DND-41 (cell line): ENCODE data around the gene RNF14.

Experiments used
- ATAC-seq: fragments of 200-7000 bp; cut with Tn5 transposase; 3 replicates; pipeline ENCODE4 v1.9.1; 2021; ENCODE audit warnings: low read depth; ENCODE audit not compliant: insufficient read depth
- DNase-seq: peaks from one replicate; pipeline ENCODE4 v3.0.0-alpha.2; 2020
- H2AFZ ChIP-seq: 2 replicates; pipeline ENCODE4 v1.6.0; 2012; ENCODE audit warnings: low read depth, low read length
- H3K27ac ChIP-seq: 2 replicates; pipeline ENCODE4 v1.5.1; 2012; ENCODE audit warnings: low read length, inconsistent platforms
- H3K27me3 ChIP-seq: fragments of 200-600 bp; sonication (generic); 2 replicates; pipeline ENCODE4 v1.6.0; 2012; ENCODE audit warnings: low read length, mild to moderate bottlenecking, inconsistent platforms; ENCODE audit not compliant: insufficient read depth, poor library complexity
- H3K36me3 ChIP-seq: 2 replicates; pipeline ENCODE4 v1.5.1; 2012; ENCODE audit warnings: low read length, inconsistent platforms; ENCODE audit not compliant: insufficient read depth
- H3K4me1 ChIP-seq: 2 replicates; pipeline ENCODE4 v1.5.1; 2012; ENCODE audit warnings: mild to moderate bottlenecking, low read length; ENCODE audit not compliant: insufficient read depth
- H3K4me2 ChIP-seq: 2 replicates; pipeline ENCODE4 v1.6.0; 2012; ENCODE audit warnings: mild to moderate bottlenecking, moderate library complexity, low read length, inconsistent platforms; ENCODE audit not compliant: insufficient read depth
- H3K4me3 ChIP-seq, 2 experiments: fragments of 200-600 bp in 1 of 2; shearing (Covaris generic) in 1 of 2; 2 replicates each; pipeline ENCODE4 v1.5.1; 2012 to 2016; ENCODE audit warnings: inconsistent platforms in 2 of 2, low read length in 2 of 2, mild to moderate bottlenecking in 2 of 2, low read depth in 1 of 2, moderate library complexity in 1 of 2
- H3K79me2 ChIP-seq: 2 replicates; pipeline ENCODE4 v1.6.0; 2012; ENCODE audit warnings: low read length, inconsistent platforms; ENCODE audit not compliant: insufficient read depth
- H3K9ac ChIP-seq: 2 replicates; pipeline ENCODE4 v1.6.0; 2012; ENCODE audit warnings: low read depth, mild to moderate bottlenecking, inconsistent platforms, low read length, moderate library complexity
- H3K9me3 ChIP-seq: 2 replicates; pipeline ENCODE4 v1.5.1; 2012; ENCODE audit warnings: low read length, moderate library complexity, mild to moderate bottlenecking, inconsistent platforms; ENCODE audit not compliant: insufficient read depth, severe bottlenecking
- H4K20me1 ChIP-seq: 2 replicates; pipeline ENCODE4 v1.6.0; 2012; ENCODE audit warnings: low read length; ENCODE audit not compliant: insufficient read depth
- EZH2 ChIP-seq: IDR thresholded peaks from 3 replicates; pipeline ENCODE4 v1.6.1; 2012; ENCODE audit warnings: borderline replicate concordance, low read depth, mild to moderate bottlenecking, moderate library complexity, low read length, inconsistent platforms; ENCODE audit not compliant: severe bottlenecking
- TF ChIP-seq, protein P1 (sequence below): IDR thresholded peaks from 2 replicates; pipeline ENCODE4 v1.5.1; 2012; ENCODE audit warnings: borderline replicate concordance, low read length, moderate library complexity, mild to moderate bottlenecking; ENCODE audit not compliant: poor library complexity, severe bottlenecking; ENCODE audit errors: extremely low read depth

The RNF14 gene

DNA sequence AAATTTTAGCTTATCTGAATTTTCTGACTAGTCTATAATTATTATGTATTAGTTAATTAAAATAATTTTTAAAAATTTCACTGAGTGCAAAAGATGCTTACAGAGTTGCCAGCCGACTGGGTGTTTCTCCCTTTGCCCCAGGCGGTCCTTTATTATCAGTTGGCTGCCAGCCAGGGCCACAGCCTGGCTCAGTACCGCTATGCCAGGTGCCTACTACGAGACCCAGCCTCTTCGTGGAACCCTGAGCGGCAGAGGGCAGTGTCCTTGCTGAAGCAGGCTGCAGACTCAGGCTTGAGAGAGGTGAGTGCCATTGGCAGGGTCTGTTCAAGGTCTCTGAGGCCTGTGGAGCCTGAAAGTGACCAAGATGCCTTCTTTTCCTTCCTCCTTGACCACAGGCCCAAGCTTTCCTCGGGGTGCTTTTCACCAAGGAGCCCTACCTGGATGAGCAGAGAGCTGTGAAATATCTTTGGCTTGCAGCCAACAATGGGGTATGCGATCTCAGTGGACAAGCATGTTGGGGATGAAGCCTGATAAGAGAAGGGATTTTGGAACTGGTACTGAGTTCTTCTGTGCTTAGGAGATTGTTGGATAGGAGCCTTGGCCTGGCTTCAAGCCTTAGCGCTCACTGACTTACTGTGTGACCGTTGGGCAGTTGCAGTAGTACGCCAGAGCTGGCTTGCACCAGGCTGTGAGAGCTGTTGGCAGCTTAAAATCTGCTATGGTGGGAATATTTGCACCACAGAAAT is 34.6 kb upstream of the RNF14 start:
- no peak for TF ChIP-seq EZH2
- TF ChIP-seq, protein P1, sequence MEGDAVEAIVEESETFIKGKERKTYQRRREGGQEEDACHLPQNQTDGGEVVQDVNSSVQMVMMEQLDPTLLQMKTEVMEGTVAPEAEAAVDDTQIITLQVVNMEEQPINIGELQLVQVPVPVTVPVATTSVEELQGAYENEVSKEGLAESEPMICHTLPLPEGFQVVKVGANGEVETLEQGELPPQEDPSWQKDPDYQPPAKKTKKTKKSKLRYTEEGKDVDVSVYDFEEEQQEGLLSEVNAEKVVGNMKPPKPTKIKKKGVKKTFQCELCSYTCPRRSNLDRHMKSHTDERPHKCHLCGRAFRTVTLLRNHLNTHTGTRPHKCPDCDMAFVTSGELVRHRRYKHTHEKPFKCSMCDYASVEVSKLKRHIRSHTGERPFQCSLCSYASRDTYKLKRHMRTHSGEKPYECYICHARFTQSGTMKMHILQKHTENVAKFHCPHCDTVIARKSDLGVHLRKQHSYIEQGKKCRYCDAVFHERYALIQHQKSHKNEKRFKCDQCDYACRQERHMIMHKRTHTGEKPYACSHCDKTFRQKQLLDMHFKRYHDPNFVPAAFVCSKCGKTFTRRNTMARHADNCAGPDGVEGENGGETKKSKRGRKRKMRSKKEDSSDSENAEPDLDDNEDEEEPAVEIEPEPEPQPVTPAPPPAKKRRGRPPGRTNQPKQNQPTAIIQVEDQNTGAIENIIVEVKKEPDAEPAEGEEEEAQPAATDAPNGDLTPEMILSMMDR, result no peak
- no peak for ATAC-seq

DNA sequence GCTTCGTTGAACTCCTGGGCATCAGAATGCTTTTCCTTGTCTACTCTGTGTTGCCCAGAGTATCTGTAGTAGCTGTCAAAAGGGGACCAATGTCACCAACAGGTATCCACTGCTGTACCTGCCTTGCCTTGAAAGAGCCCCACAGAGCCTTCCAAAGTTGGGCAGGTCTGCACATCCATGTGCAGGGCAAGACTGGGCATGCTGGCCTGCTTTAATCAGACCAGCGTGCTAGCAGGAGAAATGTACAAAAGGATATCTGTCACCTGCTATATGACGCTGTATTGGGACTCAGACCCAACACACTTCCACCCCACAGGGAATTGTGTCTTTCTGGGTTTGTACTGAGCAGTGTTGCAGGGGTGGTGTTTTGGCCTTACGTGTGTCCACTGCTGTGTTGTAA is 33.4 kb upstream of the RNF14 start:
- TF ChIP-seq, protein P1, result no peak
- no peak for TF ChIP-seq EZH2
- ATAC-seq, result no peak
- no peaks in the 10 kb centered on the region for H3K27me3 ChIP-seq
- no peaks in the 10 kb centered on the region for H3K79me2 ChIP-seq
- no peak for DNase-seq
- no peak overlapping the region for H3K27ac ChIP-seq
- H3K36me3 ChIP-seq, result peaks cover 79% of the 10 kb centered on the region
- no peak overlapping the region for H3K9ac ChIP-seq
- H3K9me3 ChIP-seq, result no peaks in the 10 kb centered on the region
- H3K4me2 ChIP-seq, result no peak overlapping the region
- H4K20me1 ChIP-seq, result no peaks in the 10 kb centered on the region
- no peak overlapping the region for H2AFZ ChIP-seq
- H3K4me3 ChIP-seq, result no peak overlapping the region
- no peaks in the 10 kb centered on the region for H3K4me1 ChIP-seq

More for the DNA sequence above, 34.6 kb upstream of the RNF14 start:
- H3K4me2 ChIP-seq, result no peak overlapping the region
- H2AFZ ChIP-seq, result no peak overlapping the region
- H3K4me1 ChIP-seq, result no peaks in the 10 kb centered on the region
- no peaks in the 10 kb centered on the region for H3K9me3 ChIP-seq
- H3K79me2 ChIP-seq, result no peaks in the 10 kb centered on the region
- no peak overlapping the region for H3K9ac ChIP-seq
- H3K27me3 ChIP-seq, result no peaks in the 10 kb centered on the region
- no peak for DNase-seq
- no peaks in the 10 kb centered on the region for H4K20me1 ChIP-seq
- no peak overlapping the region for H3K4me3 ChIP-seq
- no peak overlapping the region for H3K27ac ChIP-seq
- peaks cover 85% of the 10 kb centered on the region for H3K36me3 ChIP-seq

DNA sequence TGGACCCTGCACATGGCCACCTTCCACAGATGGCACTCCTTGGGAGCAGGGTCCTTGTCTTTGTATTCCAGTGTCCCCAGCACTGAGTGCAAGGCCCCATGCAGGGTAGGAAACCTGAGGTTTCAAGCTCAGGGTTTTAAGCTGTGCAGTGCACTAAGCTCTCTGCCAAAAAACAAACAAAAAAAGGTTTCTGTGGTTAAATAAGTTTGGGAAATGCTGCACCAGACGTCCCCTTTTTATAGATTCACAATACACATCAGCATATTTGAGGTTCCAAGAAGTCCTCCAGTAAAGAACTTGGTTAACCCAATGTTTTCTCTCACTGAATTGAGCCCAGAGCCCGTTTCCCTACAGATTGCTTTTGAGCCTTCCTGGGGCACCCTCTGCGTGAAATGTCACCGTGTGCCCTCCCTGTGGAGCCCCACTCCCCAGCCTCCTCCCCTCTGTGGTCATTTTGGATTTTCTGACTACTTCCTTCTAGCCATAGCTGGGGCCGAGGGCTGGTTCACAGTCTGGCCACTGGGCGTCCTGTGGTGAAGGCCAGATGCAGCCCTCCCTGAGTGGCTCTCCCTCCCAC is 28.1 kb upstream of the RNF14 start:
- Histone ChIP-seq H3K36me3 (peaks cover 35% of the 10 kb centered on the region), H3K79me2 (no peaks in the 10 kb centered on the region), H3K4me1 (no peaks in the 10 kb centered on the region), H4K20me1 (no peaks in the 10 kb centered on the region), H3K4me3 (no peak overlapping the region), H3K9me3 (no peaks in the 10 kb centered on the region), H3K9ac (no peak overlapping the region), H3K4me2 (no peak overlapping the region), H3K27me3 (no peaks in the 10 kb centered on the region), H2AFZ (no peak overlapping the region), H3K27ac (no peak overlapping the region)
- DNase-seq (no peak), ATAC-seq (no peak)
- TF ChIP-seq, protein P1, result no peak
- TF ChIP-seq EZH2, result no peak
